Liver (tissue), 3 donors: ENCODE data around the gene DTX4.

Source experiments
- RAD21 ChIP-seq, 2 donors: IDR thresholded peaks; 2 replicates each; pipeline ENCODE4 v1.6.1; 2016; ENCODE audit warnings: antibody characterized with exemption in 2 of 2, mild to moderate bottlenecking in 2 of 2
- TF ChIP-seq, protein P1 (sequence below): fragments of 150-350 bp; IDR thresholded peaks from 2 replicates; pipeline ENCODE4 v1.5.1; 2017; ENCODE audit warnings: improper control_type of control experiment, low read depth, low read length; ENCODE audit not compliant: missing input control
- donor health status: healthy.
- donor health status: healthy.

DNA sequence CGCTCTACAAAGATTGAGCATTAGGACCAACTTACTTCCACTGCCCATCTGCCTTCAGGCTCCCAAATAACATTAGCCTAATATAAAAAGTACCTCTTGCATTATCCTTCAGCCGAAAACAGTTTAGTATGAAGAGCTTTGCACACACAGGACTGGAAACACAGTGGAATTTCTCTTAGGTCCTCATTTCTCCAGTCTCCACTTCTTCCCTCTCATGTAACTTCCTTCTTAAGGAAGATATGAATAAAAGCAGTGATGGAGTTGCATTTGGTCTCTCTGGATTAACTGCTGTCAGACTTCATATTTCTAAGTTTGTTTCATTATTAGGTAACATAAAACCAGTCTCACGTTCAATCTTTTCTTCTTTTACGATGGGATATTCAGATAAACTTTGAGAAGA is 46.4 kb downstream of the DTX4 start:
- TF ChIP-seq RAD21 (IDR thresholded peaks at IDR 0.05) = no peak
- TF ChIP-seq, protein P1, sequence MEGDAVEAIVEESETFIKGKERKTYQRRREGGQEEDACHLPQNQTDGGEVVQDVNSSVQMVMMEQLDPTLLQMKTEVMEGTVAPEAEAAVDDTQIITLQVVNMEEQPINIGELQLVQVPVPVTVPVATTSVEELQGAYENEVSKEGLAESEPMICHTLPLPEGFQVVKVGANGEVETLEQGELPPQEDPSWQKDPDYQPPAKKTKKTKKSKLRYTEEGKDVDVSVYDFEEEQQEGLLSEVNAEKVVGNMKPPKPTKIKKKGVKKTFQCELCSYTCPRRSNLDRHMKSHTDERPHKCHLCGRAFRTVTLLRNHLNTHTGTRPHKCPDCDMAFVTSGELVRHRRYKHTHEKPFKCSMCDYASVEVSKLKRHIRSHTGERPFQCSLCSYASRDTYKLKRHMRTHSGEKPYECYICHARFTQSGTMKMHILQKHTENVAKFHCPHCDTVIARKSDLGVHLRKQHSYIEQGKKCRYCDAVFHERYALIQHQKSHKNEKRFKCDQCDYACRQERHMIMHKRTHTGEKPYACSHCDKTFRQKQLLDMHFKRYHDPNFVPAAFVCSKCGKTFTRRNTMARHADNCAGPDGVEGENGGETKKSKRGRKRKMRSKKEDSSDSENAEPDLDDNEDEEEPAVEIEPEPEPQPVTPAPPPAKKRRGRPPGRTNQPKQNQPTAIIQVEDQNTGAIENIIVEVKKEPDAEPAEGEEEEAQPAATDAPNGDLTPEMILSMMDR = no peak
